Activated effector memory CD4-positive, alpha-beta T cell treated with anti-CD3 and anti-CD28 coated beads, Interleukin-2, amount 50 U/mL, for 16 hours (primary cell): ENCODE measurements around the gene PRDM2.

Experiments
- DNase-seq: peaks from one replicate; pipeline ENCODE4 v3.0.0-alpha.2; 2020

Gene PRDM2

GRCh38 chr1:13864760-13865159 is 164.8 kb downstream of the PRDM2 start:
- DNase-seq: no peak

- no peak for DNase-seq
These were observed 165.9 kb downstream of the PRDM2 start for GRCh38 chr1:13865851-13866250.

DNA sequence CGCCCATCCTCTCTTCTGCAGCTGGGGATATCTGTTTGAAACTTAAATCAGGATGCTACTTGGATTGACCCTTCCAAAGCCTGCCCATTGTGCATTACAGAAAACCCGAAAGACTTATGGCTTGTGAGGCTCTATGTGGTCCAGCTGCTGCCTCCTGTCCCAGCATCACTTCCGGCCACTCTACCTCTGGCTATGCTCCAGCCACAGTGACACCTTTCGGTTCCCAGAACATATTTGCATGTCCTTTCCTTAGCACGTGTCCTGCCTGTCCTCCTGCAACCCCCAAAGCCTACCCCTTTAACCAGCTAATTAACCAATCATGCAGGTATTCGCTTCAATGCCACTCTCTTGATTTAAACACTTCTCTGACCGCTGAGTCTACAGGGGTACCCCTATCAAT is 167.6 kb downstream of the PRDM2 start:
- DNase-seq: no peak

- no peak for DNase-seq
These were observed 169.3 kb downstream of the PRDM2 start for GRCh38 chr1:13869172-13869797.

DNA sequence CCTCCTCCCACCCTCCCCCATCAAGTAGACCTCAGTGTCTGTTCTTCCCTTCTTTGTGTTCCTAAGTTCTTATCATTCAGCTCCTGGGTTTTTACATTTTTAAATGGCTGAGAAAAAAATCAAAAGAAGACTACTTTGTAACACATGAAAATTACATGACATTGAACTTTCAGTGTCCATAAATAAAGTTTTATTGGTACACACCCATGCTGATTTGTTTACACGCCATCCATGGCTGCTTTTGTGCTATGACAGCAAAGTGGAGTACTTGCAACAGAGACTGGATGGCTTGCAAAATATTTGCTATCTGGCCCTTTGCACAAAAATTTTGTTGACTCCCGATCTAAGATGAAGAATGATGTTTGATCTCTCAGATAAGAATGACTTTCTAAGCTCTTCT is 171.4 kb downstream of the PRDM2 start:
- DNase-seq: no peak

DNA sequence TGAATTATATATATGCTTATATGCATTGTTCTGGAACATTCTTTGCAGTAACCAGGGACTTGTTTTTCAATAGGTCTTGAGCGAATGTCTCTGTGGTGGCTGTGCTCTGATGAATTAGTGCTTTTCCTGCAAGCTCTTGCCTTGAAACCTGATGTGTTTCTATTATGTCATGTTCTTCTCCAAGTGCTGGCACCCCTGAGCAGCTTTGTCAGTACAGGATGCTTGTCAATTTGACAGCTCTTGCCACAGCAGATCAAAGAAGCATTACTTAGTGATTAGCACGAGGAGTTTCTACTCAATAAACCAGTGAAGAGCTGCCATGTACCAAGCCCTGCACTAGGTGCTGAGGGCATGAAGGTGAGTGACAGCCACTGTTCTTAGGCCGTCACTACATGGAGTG is 171.9 kb downstream of the PRDM2 start:
- no peak for DNase-seq

GRCh38 chr1:13873032-13873431 is 173.0 kb downstream of the PRDM2 start:
- no peak for DNase-seq
